Measurements from ENCODE around the gene EIF1AY.
"Not testable (repeated sequence)": the region's sequence is repeated elsewhere in the genome, so short reads cannot be mapped to it uniquely, and the experiment has no call there.

Gene EIF1AY

GRCh38 chrY:20549289-20549688, 26.3 kb upstream of the EIF1AY start:
- in situ Hi-C loops (cut with MboI; ENCODE audit: low sequenced_read_pairs, unreplicated experiment) = no loop called here
- DNase-seq (ENCODE audit: low spot score) = no peak
- TF ChIP-seq, protein P1, sequence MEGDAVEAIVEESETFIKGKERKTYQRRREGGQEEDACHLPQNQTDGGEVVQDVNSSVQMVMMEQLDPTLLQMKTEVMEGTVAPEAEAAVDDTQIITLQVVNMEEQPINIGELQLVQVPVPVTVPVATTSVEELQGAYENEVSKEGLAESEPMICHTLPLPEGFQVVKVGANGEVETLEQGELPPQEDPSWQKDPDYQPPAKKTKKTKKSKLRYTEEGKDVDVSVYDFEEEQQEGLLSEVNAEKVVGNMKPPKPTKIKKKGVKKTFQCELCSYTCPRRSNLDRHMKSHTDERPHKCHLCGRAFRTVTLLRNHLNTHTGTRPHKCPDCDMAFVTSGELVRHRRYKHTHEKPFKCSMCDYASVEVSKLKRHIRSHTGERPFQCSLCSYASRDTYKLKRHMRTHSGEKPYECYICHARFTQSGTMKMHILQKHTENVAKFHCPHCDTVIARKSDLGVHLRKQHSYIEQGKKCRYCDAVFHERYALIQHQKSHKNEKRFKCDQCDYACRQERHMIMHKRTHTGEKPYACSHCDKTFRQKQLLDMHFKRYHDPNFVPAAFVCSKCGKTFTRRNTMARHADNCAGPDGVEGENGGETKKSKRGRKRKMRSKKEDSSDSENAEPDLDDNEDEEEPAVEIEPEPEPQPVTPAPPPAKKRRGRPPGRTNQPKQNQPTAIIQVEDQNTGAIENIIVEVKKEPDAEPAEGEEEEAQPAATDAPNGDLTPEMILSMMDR (IDR thresholded peaks at IDR 0.05; ENCODE audit: borderline replicate concordance, control extremely low read depth, extremely low read depth, insufficient read depth, missing control alignments) = no peak

- in situ Hi-C loops (cut with MboI; ENCODE audit: low sequenced_read_pairs, unreplicated experiment) = no loop called here
- no peak for DNase-seq (ENCODE audit: low spot score)
- TF ChIP-seq, protein P1 (IDR thresholded peaks at IDR 0.05; ENCODE audit: borderline replicate concordance, control extremely low read depth, extremely low read depth, insufficient read depth, missing control alignments) = no peak
Observed at GRCh38 chrY:20551840-20552239, 23.7 kb upstream of the EIF1AY start.

- DNase-seq (ENCODE audit: low spot score); in situ Hi-C loops (cut with MboI; ENCODE audit: low sequenced_read_pairs, unreplicated experiment): not testable (repeated sequence)
Observed at GRCh38 chrY:20552764-20553323, 22.7 kb upstream of the EIF1AY start.

DNA sequence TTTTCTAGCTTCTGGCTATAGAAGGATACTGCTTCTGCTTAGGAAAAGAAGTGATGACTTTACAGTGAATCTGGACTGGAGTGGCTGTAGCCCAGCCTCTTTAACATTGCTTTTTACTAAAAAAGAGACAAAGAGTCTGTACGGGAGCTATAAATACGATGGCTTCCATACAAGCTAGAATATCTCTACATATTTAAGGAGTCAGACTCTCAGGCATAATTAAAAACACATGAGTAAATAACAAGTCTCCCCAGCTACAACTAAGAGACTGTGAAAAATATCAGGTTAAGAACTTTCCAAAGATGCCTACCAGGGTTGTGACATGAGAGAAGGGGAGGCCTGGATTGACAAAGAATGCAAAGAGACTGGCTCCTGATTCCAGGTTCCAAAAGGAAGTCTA, 19.8 kb upstream of the EIF1AY start:
- TF ChIP-seq, protein P1 (IDR thresholded peaks at IDR 0.05; ENCODE audit: borderline replicate concordance, control extremely low read depth, extremely low read depth, insufficient read depth, missing control alignments) = no peak
- in situ Hi-C loops (cut with MboI; ENCODE audit: low sequenced_read_pairs, unreplicated experiment) = no loop called here

GRCh38 chrY:20558677-20559076, 16.9 kb upstream of the EIF1AY start:
- TF ChIP-seq, protein P1 (IDR thresholded peaks at IDR 0.05; ENCODE audit: borderline replicate concordance, control extremely low read depth, extremely low read depth, insufficient read depth, missing control alignments) = no peak
- in situ Hi-C loops (cut with MboI; ENCODE audit: low sequenced_read_pairs, unreplicated experiment) = no loop called here
- DNase-seq (ENCODE audit: low spot score) = no peak

More for the DNA sequence above, 19.8 kb upstream of the EIF1AY start:
- no peak for DNase-seq (ENCODE audit: low spot score)

- TF ChIP-seq, protein P1 (IDR thresholded peaks at IDR 0.05; ENCODE audit: borderline replicate concordance, control extremely low read depth, extremely low read depth, insufficient read depth, missing control alignments) = no peak
- in situ Hi-C loops (cut with MboI; ENCODE audit: low sequenced_read_pairs, unreplicated experiment) = no loop called here
- DNase-seq (ENCODE audit: low spot score) = no peak
Observed at GRCh38 chrY:20559873-20560512, 15.6 kb upstream of the EIF1AY start.

DNA sequence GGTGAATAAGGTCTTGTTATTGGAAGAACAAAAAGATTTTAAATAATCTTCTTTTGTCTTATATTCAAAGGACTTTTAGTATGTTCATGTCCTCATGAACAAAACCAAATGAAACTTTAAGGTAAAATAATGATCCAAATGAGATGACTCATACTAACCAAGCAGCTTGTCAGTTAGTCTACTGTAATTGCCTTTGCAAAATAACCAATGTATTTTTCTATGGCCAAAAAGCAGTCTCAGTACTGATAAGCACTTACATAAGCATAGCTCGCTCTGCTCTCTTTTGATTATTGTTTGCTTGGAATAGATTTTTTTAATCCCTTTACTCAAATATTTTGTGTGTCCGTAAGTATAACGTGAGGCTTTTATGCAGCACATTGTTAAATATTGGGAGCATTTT, 4.3 kb upstream of the EIF1AY start:
- in situ Hi-C loops (cut with MboI; ENCODE audit: low sequenced_read_pairs, unreplicated experiment) = no loop called here
- DNase-seq (ENCODE audit: low spot score) = no peak
- TF ChIP-seq, protein P1 (IDR thresholded peaks at IDR 0.05; ENCODE audit: borderline replicate concordance, control extremely low read depth, extremely low read depth, insufficient read depth, missing control alignments) = no peak

All from GM13976 (cell line).